Thymus (tissue), 11 donors: ENCODE data around the gene LGALS7. TPM values are rescaled to one million over a fixed set of nuclear protein-coding genes. Genes with fewer than 3 reads are reported as not detected.

Source experiments
- DNase-seq, 9 donors: peaks; one replicate each; pipeline ENCODE4 v3.0.0-alpha.2; 2013; ENCODE audit warnings: low spot score in 9 of 9, low read depth in 6 of 9, missing footprints in 1 of 9
- H3K27ac ChIP-seq, 2 donors: one replicate each; pipeline ENCODE4 v1.5.1; 2013; ENCODE audit warnings: control low read depth in 1 of 2, low read depth in 1 of 2, low read length in 1 of 2, mild to moderate bottlenecking in 1 of 2, moderate library complexity in 1 of 2
- H3K27me3 ChIP-seq, 2 donors: one replicate each; pipeline ENCODE4 v1.5.1; 2013; ENCODE audit warnings: low read length in 1 of 2; ENCODE audit not compliant: control insufficient read depth in 2 of 2, insufficient read depth in 1 of 2
- H3K36me3 ChIP-seq, 2 donors: one replicate each; pipeline ENCODE4 v1.5.1; 2013; ENCODE audit warnings: low read length in 1 of 2, mild to moderate bottlenecking in 1 of 2, moderate library complexity in 1 of 2; ENCODE audit not compliant: control insufficient read depth in 2 of 2, insufficient read depth in 2 of 2
- H3K4me1 ChIP-seq, 2 donors: one replicate each; pipeline ENCODE4 v1.5.1; 2013; ENCODE audit warnings: low read length in 2 of 2; ENCODE audit not compliant: control insufficient read depth in 2 of 2, insufficient read depth in 2 of 2
- H3K4me3 ChIP-seq, 2 donors: one replicate each; pipeline ENCODE4 v1.5.1; 2013; ENCODE audit warnings: low read length in 2 of 2, control low read depth in 1 of 2, mild to moderate bottlenecking in 1 of 2
- H3K9me3 ChIP-seq, 2 donors: one replicate each; pipeline ENCODE4 v1.5.1; 2013; ENCODE audit warnings: low read length in 1 of 2, mild to moderate bottlenecking in 1 of 2; ENCODE audit not compliant: control insufficient read depth in 2 of 2, insufficient read depth in 1 of 2
- WGBS: extraction: QIAGEN DNeasy Blood & Tissue Kit; methylation state at CpG from one replicate; pipeline ENCODE4 v1.1.7; 2013; 5-methylcytosine and 5-hydroxymethylcytosine counted together
- polyA plus RNA-seq: library from polyadenylated mRNA; stranded (reverse); fragments of 200-250 nt; gene quantifications from one replicate; pipeline ENCODE4 v1.2.3, GENCODE V29; 2013
- total RNA-seq: library from RNA; stranded (reverse); fragments of 120-200 nt; gene quantifications from one replicate; pipeline ENCODE4 v1.2.4, GENCODE V29; 2013
- donor health status: healthy.

LGALS7 gene
- total and polyA plus RNA-seq, 2 donors = 7.0 to 129 TPM

DNA sequence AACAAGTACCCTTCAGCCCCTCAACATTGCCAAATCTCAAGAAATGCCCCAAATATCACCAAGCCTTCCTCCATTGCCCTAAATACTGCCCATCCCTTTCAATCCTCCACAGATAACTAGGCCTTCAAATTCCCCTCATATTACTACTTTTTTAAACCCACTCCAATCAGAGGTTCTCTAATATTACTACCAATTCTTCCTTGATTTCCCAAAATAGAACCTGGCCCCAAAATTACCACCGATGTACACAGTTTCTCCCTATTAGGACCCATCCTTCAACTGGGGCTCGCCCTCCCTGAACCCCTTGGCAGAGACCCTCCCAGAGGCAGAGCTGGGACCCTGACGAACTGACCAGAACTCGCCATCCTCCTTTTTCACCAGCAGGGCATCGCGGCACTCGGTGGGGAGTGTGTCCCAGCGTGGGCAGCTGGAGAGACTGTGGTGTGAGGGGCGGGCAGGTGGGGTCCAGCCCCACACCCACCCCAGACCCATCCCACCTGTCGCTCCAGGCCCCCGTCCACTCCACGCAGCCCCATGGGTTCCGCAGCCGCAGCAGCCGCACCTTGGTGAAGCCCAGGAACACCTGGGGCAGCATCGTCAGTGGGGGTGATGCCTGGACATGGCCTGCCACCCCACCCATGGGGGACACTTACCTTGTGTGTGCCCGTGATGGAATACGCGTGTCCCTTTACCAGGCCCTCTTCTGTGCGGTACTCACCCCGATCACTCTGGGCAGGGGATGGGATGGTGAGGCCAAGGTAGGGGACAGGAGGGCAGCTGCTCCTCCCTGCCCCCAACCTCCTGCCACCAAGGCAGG is 35.2 kb downstream of the LGALS7 start:
- no peak for DNase-seq
- no peak overlapping the region for H3K27ac ChIP-seq
- WGBS = 98% methylated on average over 21 of the region's 21 CpGs

DNA sequence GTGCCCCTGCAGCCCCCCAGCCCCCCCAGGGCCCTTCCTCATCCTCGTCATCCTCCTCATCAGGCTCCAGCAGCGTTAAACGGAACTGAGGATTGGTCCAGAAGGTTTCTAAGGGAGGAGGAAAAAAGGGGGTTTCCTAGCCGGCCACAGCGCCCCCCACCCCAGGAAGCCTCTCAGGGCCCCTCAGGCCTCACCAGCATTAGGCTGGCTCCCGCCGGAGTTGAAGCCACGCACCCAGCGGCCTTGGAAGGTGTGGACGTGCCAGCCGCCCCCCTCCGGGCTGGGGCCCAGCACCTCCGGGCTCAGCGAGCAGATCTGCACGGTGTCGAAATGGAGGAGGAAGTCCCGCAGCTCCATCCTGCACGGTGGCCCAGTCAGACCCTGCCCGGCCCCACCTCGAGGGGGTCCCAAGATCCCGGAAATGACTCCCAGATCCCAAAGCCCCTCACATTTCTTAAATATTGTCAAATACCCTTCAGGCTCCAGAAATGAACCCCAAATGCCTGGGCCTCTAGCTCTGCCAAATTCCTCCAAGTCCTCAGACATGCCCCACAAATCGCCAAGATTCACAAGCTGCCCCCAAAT is 35.9 kb downstream of the LGALS7 start:
- DNase-seq = no peak
- 15% methylated on average over 22 of the region's 22 CpGs for WGBS
- Histone ChIP-seq H3K27me3 (peaks cover 19 to 56% of the 10 kb centered on the region in 2 donors), H3K9me3 (peaks cover 0 to 2% of the 10 kb centered on the region in 2 donors), H3K36me3 (no peaks in the 10 kb centered on the region), H3K4me3 (no peak overlapping the region), H3K27ac (no peak overlapping the region), H3K4me1 (peaks cover 5 to 16% of the 10 kb centered on the region in 2 donors)

More for the DNA sequence above, 35.2 kb downstream of the LGALS7 start:
- Histone ChIP-seq H3K36me3 (no peaks in the 10 kb centered on the region), H3K4me1 (peaks cover 5 to 16% of the 10 kb centered on the region in 2 donors), H3K9me3 (peaks cover 0 to 2% of the 10 kb centered on the region in 2 donors), H3K4me3 (no peak overlapping the region), H3K27me3 (peaks cover 19 to 54% of the 10 kb centered on the region in 2 donors)

DNA sequence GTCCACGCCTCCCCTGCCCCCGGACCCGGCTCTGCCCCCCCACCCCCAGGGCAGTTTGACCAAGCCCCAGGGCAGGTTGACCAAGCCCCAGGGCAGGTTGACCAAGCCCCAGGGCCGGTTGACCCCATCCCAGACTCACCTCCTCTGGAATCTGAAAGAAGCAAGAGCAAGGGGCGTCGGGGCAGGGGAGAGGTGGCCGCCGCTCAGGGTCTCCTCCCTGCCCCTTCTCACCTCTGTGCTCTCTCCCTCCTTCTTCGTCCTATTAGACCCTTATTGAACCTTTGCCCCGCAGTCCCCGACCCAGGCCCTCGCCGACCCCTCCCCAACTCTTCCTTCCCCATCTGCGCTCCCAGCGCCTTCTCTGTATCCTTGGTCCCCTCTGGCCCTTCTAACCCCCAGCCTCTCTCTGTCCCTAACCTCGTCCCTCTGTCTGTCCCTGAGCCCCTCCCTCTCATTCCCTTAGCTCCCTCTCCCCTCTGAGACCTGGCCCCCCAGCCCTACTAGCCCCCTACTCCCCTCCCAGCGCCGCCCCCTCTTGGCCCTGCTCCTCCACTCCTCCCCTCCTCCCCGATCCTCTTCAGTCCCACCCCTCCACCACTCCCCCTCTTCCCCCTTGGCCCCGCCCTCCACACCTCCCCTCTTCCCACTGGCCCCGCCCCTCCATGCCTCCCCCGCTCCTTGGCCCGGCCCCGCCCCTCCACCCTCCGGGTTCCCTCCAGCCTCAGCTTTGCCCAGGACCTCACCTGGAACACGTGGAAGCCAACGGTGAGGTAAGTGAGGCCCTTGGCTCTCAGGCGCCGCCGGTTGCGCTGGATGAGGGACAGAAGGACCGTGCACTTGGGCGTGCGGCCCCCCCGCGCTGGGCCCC is 36.7 kb downstream of the LGALS7 start:
- H3K9me3 ChIP-seq = peaks cover 0 to 2% of the 10 kb centered on the region in 2 donors
- H3K36me3 ChIP-seq = no peaks in the 10 kb centered on the region
- H3K4me3 ChIP-seq = peak overlapping the region in 1 of 2 donors; percentile 1
- peak in 2 of 9 donors; percentile 21 to 31 for DNase-seq
- peaks cover 5 to 16% of the 10 kb centered on the region in 2 donors for H3K4me1 ChIP-seq
- WGBS = 7% methylated on average over 36 of the region's 36 CpGs
- peaks cover 19 to 56% of the 10 kb centered on the region in 2 donors for H3K27me3 ChIP-seq
- no peak overlapping the region for H3K27ac ChIP-seq

DNA sequence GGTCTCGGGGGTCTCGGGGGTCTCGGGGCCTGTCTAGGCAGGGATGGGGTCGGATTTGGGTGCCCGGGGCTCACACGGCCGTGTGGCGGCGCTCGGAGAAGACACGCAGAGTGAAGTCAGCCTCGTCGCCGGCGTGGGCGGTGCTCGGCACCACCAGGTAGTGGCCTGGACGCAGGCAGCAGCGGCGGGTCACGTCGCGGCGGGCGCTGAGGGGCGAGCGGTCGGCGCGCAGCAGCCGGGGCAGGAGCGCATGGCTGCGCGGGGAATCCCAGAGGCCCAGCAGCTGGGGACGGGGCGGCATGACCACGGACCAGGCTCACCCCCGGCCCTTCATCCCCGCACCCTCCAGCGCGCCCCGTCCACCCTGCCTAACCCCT is 37.3 kb downstream of the LGALS7 start:
- Histone ChIP-seq H3K36me3 (no peaks in the 10 kb centered on the region), H3K4me3 (peak overlapping the region in 1 of 2 donors; percentile 1), H3K4me1 (peaks cover 5 to 16% of the 10 kb centered on the region in 2 donors), H3K9me3 (peaks cover 0 to 2% of the 10 kb centered on the region in 2 donors), H3K27ac (no peak overlapping the region), H3K27me3 (peaks cover 19 to 56% of the 10 kb centered on the region in 2 donors)
- DNase-seq = peak in 1 of 9 donors; percentile 20
- 3% methylated on average over 42 of the region's 42 CpGs for WGBS

DNA sequence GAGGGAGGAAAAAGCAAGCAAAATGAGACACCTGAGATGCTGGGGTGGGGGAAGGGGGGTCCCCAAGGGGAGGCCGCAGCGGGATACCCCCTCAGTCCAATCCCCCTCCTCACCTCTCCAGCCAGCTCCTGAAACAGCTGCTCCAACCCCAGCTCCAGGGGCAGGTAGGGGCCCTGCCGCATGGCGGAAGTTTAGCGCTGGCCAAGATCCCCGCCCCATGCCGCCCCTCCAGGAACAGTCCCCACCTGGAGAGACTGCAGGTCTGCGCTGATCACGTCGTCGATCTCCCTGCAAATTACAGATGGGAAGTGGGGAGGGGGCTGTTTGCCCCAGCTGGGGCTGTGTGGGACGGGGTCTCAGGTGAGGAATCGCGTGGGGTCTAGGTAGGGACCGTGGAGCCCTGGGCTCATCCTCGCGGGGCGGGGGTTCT is 38.0 kb downstream of the LGALS7 start:
- H3K4me3 ChIP-seq = peak overlapping the region in 1 of 2 donors; percentile 36

DNA sequence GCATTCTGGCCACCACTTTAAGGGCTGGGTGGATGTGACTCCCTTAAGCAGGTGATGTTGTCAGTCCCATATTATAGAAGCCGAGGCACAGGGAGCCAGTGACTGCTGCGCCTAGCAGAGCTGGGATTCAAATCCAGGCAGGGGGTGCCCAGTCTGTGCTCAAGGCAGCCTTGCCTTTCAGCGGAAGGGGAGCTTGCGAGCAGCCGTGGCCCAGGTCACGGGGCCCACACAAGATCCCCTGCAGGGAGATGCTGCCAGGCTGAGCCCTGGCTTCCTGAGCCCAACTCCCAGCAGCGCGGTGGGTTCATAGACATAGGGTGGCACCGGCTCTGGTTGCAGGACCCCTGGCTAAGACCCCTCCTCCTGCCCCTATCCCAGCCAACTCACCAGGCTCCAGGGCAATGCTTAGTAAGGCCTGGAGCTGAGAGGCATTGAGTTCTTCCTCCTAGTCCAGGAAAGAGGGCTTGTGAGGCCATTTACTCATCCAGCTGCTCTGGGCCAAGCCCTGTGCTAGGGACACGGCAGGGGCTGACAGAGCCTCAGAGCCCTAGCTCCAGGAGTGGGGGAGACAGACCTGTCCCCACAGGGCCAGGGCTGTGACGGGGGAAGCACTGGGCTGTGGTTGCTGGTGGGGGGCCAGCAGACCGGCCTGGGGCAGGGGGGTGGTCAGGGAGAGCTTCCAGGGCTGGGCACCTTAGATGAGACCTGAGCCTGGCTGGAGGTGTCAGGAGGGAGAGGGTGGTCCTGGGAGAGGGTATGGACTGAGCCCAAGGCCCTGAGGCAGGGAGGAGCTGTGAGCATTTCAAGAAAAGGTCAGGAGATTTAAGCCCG is 38.7 kb downstream of the LGALS7 start:
- DNase-seq = peak in 1 of 9 donors; percentile 14
- no peak overlapping the region for H3K4me3 ChIP-seq
- peaks cover 5 to 18% of the 10 kb centered on the region in 2 donors for H3K4me1 ChIP-seq
- peaks cover 19 to 56% of the 10 kb centered on the region in 2 donors for H3K27me3 ChIP-seq
- H3K9me3 ChIP-seq = peaks cover 0 to 2% of the 10 kb centered on the region in 2 donors
- peak overlapping the region in 1 of 2 donors; percentile 60 for H3K27ac ChIP-seq
- no peaks in the 10 kb centered on the region for H3K36me3 ChIP-seq
- 12% methylated on average over 13 of the region's 13 CpGs for WGBS

More for the DNA sequence above, 38.0 kb downstream of the LGALS7 start:
- Histone ChIP-seq H3K36me3 (no peaks in the 10 kb centered on the region), H3K4me1 (peaks cover 5 to 16% of the 10 kb centered on the region in 2 donors), H3K9me3 (peaks cover 0 to 2% of the 10 kb centered on the region in 2 donors), H3K27me3 (peaks cover 19 to 56% of the 10 kb centered on the region in 2 donors), H3K27ac (peak overlapping the region in 1 of 2 donors; percentile 53)
- 23% methylated on average over 18 of the region's 18 CpGs for WGBS
- peak in 1 of 9 donors; percentile 28 for DNase-seq

DNA sequence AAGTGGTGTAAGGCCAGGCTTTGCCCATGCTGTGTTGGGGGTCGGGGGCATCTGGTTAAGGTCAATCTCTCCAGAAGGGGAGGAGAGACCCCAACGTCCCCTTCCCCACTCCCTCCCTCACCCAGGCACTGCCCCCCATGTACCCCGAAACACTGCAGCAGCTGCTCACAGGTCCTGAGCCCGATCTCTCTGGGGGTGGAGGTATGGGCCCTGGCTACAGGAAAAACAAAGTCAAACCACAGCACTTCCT is 39.2 kb downstream of the LGALS7 start:
- H3K9me3 ChIP-seq = peaks cover 0 to 2% of the 10 kb centered on the region in 2 donors
- peaks cover 19 to 56% of the 10 kb centered on the region in 2 donors for H3K27me3 ChIP-seq
- peak overlapping the region in 1 of 2 donors; percentile 60 for H3K27ac ChIP-seq
- 26% methylated on average over 4 of the region's 4 CpGs for WGBS
- no peak for DNase-seq
- H3K4me1 ChIP-seq = peaks cover 5 to 18% of the 10 kb centered on the region in 2 donors
- peaks cover 0 to 2% of the 10 kb centered on the region in 2 donors for H3K36me3 ChIP-seq
- H3K4me3 ChIP-seq = no peak overlapping the region

DNA sequence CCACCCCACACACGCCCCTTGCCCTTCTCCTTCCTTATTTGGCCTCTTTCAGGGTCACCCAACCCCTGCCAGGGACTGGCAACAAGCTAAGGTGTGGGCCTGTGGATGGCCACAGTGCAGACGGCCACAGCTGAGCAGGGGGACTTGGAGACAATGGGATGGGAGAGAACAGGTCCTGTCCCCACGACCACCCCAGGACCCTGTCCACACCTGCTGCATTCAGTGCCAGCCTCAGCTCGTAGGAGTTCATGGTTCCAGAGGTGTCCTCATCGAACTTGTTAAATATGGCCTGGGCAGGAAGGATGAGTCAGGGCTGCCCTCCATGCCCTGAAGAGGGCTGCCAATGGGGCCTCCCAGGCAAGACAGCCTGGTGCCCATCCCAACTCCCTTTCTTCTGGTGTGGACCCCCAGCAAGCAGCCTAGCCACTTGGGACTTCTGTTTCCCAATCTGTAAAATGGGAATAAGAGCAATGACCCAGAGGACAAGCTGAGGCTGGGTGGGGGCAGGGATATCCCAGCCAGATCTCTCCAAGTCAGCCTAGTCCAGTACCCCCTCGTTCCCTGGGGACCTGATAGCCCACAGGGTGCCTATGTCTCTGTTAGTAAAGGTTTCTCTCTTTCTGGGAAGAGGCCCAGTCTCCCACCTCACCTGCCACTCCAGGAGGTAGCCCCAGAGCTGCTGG is 39.7 kb downstream of the LGALS7 start:
- 91% methylated on average over 6 of the region's 6 CpGs for WGBS
- peaks cover 5 to 18% of the 10 kb centered on the region in 2 donors for H3K4me1 ChIP-seq
- peaks cover 0 to 2% of the 10 kb centered on the region in 2 donors for H3K9me3 ChIP-seq
- peaks cover 19 to 53% of the 10 kb centered on the region in 2 donors for H3K27me3 ChIP-seq
- H3K36me3 ChIP-seq = peaks cover 0 to 6% of the 10 kb centered on the region in 2 donors
- no peak for DNase-seq
- no peak overlapping the region for H3K4me3 ChIP-seq
- peak overlapping the region in 1 of 2 donors; percentile 60 for H3K27ac ChIP-seq
